Smooth muscle cell (in vitro differentiated cells): ENCODE measurements around the gene UTP20. TPM values are rescaled to one million over a fixed set of nuclear protein-coding genes. Genes with fewer than 3 reads are reported as not detected.
"Not testable (repeated sequence)": the region's sequence is repeated elsewhere in the genome, so short reads cannot be mapped to it uniquely, and the experiment has no call there.

Source experiments
- DNase-seq: peaks from one replicate; lab custom pipeline; 2025; ENCODE audit not compliant: unreplicated experiment; lab: John Stamatoyannopoulos, UW
- H2AFZ ChIP-seq: fragments of 200-600 bp; sonication (generic); 2 replicates; pipeline ENCODE4 v1.6.0; 2016; ENCODE audit warnings: antibody characterized with exemption, low read depth, mild to moderate bottlenecking
- H3F3A ChIP-seq: fragments of 200-600 bp; sonication (generic); 2 replicates; pipeline ENCODE4 v1.6.0; 2017; ENCODE audit warnings: antibody characterized with exemption, low read depth
- H3K27ac ChIP-seq: fragments of 200-600 bp; sonication (generic); 2 replicates; pipeline ENCODE4 v1.5.1; 2016; ENCODE audit warnings: low read depth, mild to moderate bottlenecking
- H3K27me3 ChIP-seq: fragments of 200-600 bp; sonication (generic); 2 replicates; pipeline ENCODE4 v1.6.1; 2016; ENCODE audit warnings: low read depth, mild to moderate bottlenecking
- H3K36me3 ChIP-seq: fragments of 200-600 bp; sonication (generic); 2 replicates; pipeline ENCODE4 v1.5.1; 2016; ENCODE audit warnings: low read depth
- H3K4me1 ChIP-seq: fragments of 200-600 bp; sonication (generic); 2 replicates; pipeline ENCODE4 v1.5.1; 2016; ENCODE audit warnings: low read depth
- H3K4me2 ChIP-seq: fragments of 200-600 bp; sonication (generic); 2 replicates; pipeline ENCODE4 v1.6.0; 2016; ENCODE audit warnings: mild to moderate bottlenecking
- H3K4me3 ChIP-seq: fragments of 200-600 bp; sonication (generic); 2 replicates; pipeline ENCODE4 v1.5.1; 2016; ENCODE audit warnings: mild to moderate bottlenecking
- H3K79me2 ChIP-seq: fragments of 200-600 bp; sonication (generic); 2 replicates; pipeline ENCODE4 v1.6.0; 2016; ENCODE audit warnings: low read depth, mild to moderate bottlenecking
- H3K9ac ChIP-seq: fragments of 200-600 bp; sonication (generic); 2 replicates; pipeline ENCODE4 v1.6.0; 2016; ENCODE audit warnings: low read depth
- H3K9me3 ChIP-seq: fragments of 200-600 bp; sonication (generic); replicated peaks from 2 replicates; pipeline ENCODE4 v1.5.1; 2016; ENCODE audit warnings: low read depth
- H4K20me1 ChIP-seq: fragments of 200-600 bp; sonication (generic); 2 replicates; pipeline ENCODE4 v1.6.0; 2016; ENCODE audit warnings: low read depth
- CTCF ChIP-seq: fragments of 200-600 bp; sonication (generic); IDR thresholded peaks from 2 replicates; pipeline ENCODE4 v1.5.1; 2017; ENCODE audit warnings: borderline replicate concordance, mild to moderate bottlenecking, antibody characterized with exemption; ENCODE audit not compliant: insufficient read depth, poor library complexity, severe bottlenecking
- WGBS: methylation state at CpG from one replicate; pipeline ENCODE4 v1.1.7; 2016; ENCODE audit warnings: low lambda C conversion rate; 5-methylcytosine and 5-hydroxymethylcytosine counted together
- polyA plus RNA-seq: library from polyadenylated mRNA; unstranded; fragments of >200 nt; fragmentation: Nextera tagmentation; extraction: Ambion mirVana; gene quantifications from 2 replicates; pipeline ENCODE4 v1.2.1, GENCODE V29; 2016
- total RNA-seq: library from RNA; depleted of rRNA; stranded (reverse); fragments of >200 nt; gene quantifications from 2 replicates; pipeline ENCODE4 v1.2.3, GENCODE V29; 2014

Gene UTP20
- total and polyA plus RNA-seq, 2 experiments from 2014 or later, result 1.7 to 11.9 TPM

- peak within 1 kb of the TSS; percentile 95 for H3K27ac ChIP-seq
- peak; percentile 82 for DNase-seq
- WGBS, result 1% methylated on average over 71 of the region's 71 CpGs
- peaks cover 41% of the 10 kb centered on the region for H4K20me1 ChIP-seq
- H3K9ac ChIP-seq, result peak within 1 kb of the TSS; percentile 95
- peaks cover 13% of the 10 kb centered on the region for H3K4me1 ChIP-seq
- no peak for TF ChIP-seq CTCF
- peak within 1 kb of the TSS; percentile 92 for H2AFZ ChIP-seq
- peaks cover 10% of the 10 kb centered on the region for H3K27me3 ChIP-seq
- no peaks in the 10 kb centered on the region for H3F3A ChIP-seq
- peak within 1 kb of the TSS; percentile 85 for H3K4me2 ChIP-seq
- H3K4me3 ChIP-seq, result peak within 1 kb of the TSS; percentile 75
- peaks cover 45% of the 10 kb centered on the region for H3K79me2 ChIP-seq
- H3K9me3 ChIP-seq, result no peaks in the 10 kb centered on the region
- H3K36me3 ChIP-seq, result no peaks in the 10 kb centered on the region
Measured at GRCh38 chr12:101407436-101408345, 127.8 kb downstream of the UTP20 start, which contains the start of gene ARL1. Gene ARL1 (minus strand): TSS chr12:101407772. CDS start chr12:101407645, 127 bp downstream.

- not testable (repeated sequence) for H3K27ac ChIP-seq, H3K9ac ChIP-seq, H3F3A ChIP-seq, H3K36me3 ChIP-seq, H3K4me3 ChIP-seq, DNase-seq, H2AFZ ChIP-seq, H3K4me2 ChIP-seq, H3K9me3 ChIP-seq
- Histone ChIP-seq H4K20me1 (peaks cover 16% of the 10 kb centered on the region), H3K27me3 (peaks cover 10% of the 10 kb centered on the region), H3K4me1 (peaks cover 12% of the 10 kb centered on the region), H3K79me2 (peaks cover 20% of the 10 kb centered on the region)
- 89% methylated on average over 8 of the region's 8 CpGs for WGBS
Measured at GRCh38 chr12:101410169-101410568, 130.3 kb downstream of the UTP20 start.

- TF ChIP-seq CTCF, result peak; percentile 59
- WGBS, result 30% methylated on average over 2 of the region's 2 CpGs
- Histone ChIP-seq H3K9me3 (no peaks in the 10 kb centered on the region), H3K9ac (no peak overlapping the region), H3K4me3 (no peak overlapping the region), H3F3A (no peaks in the 10 kb centered on the region), H3K27me3 (peaks cover 10% of the 10 kb centered on the region), H4K20me1 (no peaks in the 10 kb centered on the region), H3K36me3 (no peaks in the 10 kb centered on the region), H3K79me2 (no peaks in the 10 kb centered on the region), H3K27ac (no peak overlapping the region), H2AFZ (no peak overlapping the region), H3K4me2 (no peak overlapping the region), H3K4me1 (no peaks in the 10 kb centered on the region)
- DNase-seq, result no peak
Measured at GRCh38 chr12:101414533-101415119, 134.7 kb downstream of the UTP20 start.

GRCh38 chr12:101415228-101415627, 135.3 kb downstream of the UTP20 start:
- Histone ChIP-seq H3K9me3 (no peaks in the 10 kb centered on the region), H4K20me1 (no peaks in the 10 kb centered on the region), H3K27ac (no peak overlapping the region), H3K36me3 (no peaks in the 10 kb centered on the region), H3K4me3 (no peak overlapping the region), H3K27me3 (peaks cover 10% of the 10 kb centered on the region), H3F3A (no peaks in the 10 kb centered on the region), H3K9ac (no peak overlapping the region), H3K79me2 (no peaks in the 10 kb centered on the region), H2AFZ (no peak overlapping the region), H3K4me1 (no peaks in the 10 kb centered on the region), H3K4me2 (no peak overlapping the region)
- DNase-seq, result no peak
- TF ChIP-seq CTCF, result no peak
- WGBS, result 85% methylated on average over 1 of the region's 1 CpG

GRCh38 chr12:101422066-101422465, 142.2 kb downstream of the UTP20 start:
- not testable (repeated sequence) for H3K4me2 ChIP-seq, H3K27ac ChIP-seq, H3K4me3 ChIP-seq, H3F3A ChIP-seq, H3K9ac ChIP-seq, H3K27me3 ChIP-seq, H2AFZ ChIP-seq, H3K9me3 ChIP-seq, H4K20me1 ChIP-seq, H3K79me2 ChIP-seq, H3K36me3 ChIP-seq, DNase-seq, H3K4me1 ChIP-seq
- 91% methylated on average over 4 of the region's 4 CpGs for WGBS
